ENCODE results near the gene SLC3A2. TPM values are rescaled to one million over a fixed set of nuclear protein-coding genes. Genes with fewer than 3 reads are reported as not detected.

SLC3A2 gene
- total and polyA plus RNA-seq, 2 of the 13 experiments (the other 11 are each of a cell fraction or from before 2014, with no cell fraction given) = 213 to 226 TPM

DNA sequence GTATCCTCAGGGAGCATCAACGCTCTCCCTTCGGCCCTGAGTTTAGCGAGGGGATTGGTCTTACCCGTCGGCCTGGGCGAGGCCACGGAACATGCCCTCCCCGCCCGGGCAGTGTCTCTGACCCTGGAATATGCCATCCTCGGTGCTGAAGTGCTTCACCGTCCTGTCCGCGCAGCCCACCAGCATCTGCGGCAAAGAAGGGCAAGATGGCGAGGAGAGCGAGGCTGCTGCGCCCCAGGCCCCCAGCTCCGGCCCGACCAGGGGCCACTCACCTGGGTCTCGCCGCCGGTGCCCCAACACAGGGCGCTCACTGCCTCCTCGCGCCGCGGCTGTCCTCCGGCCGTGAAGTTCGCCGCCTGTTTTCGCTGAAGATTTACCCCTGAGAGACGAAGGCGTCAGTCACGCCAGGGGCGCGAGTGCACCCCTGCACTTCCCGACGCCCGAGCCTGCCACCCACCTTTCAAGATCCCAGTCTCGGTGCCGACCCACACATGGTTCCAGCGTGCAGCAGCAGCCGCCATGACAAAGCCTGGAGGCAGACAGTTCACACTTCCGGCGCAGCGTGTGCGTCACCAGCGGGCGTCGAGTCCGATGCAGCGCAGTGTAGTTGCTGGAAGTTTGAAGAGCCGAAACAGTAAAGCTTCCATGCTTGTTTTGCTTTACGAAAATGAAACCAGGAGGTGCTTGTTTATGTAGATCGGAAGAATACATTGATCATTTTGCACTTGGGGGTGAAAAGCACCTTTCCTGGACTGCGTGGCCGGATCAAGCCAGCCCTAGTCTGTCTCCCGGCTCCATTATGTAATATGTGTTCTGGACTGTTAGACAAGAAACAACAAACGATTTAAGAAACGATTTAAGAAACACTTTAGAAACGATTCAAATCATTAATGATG lies 41.4 kb upstream of the SLC3A2 start, which contains the start of gene WDR74 (continued):
- TF ChIP-seq, protein P1, sequence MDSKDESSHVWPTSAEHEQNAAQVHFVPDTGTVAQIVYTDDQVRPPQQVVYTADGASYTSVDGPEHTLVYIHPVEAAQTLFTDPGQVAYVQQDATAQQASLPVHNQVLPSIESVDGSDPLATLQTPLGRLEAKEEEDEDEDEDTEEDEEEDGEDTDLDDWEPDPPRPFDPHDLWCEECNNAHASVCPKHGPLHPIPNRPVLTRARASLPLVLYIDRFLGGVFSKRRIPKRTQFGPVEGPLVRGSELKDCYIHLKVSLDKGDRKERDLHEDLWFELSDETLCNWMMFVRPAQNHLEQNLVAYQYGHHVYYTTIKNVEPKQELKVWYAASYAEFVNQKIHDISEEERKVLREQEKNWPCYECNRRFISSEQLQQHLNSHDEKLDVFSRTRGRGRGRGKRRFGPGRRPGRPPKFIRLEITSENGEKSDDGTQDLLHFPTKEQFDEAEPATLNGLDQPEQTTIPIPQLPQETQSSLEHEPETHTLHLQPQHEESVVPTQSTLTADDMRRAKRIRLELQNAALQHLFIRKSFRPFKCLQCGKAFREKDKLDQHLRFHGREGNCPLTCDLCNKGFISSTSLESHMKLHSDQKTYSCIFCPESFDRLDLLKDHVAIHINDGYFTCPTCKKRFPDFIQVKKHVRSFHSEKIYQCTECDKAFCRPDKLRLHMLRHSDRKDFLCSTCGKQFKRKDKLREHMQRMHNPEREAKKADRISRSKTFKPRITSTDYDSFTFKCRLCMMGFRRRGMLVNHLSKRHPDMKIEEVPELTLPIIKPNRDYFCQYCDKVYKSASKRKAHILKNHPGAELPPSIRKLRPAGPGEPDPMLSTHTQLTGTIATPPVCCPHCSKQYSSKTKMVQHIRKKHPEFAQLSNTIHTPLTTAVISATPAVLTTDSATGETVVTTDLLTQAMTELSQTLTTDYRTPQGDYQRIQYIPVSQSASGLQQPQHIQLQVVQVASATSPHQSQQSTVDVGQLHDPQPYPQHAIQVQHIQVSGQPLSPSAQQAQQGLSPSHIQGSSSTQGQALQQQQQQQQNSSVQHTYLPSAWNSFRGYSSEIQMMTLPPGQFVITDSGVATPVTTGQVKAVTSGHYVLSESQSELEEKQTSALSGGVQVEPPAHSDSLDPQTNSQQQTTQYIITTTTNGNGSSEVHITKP (CRISPR knock-in tag; IDR thresholded peaks at IDR 0.05; ENCODE audit: low read depth) = no peak
- TF ChIP-seq GLI4 (CRISPR knock-in tag; IDR thresholded peaks at IDR 0.05; ENCODE audit: borderline replicate concordance) (no peak), MAFG (CRISPR knock-in tag; IDR thresholded peaks at IDR 0.05) (no peak), ZEB1 (IDR thresholded peaks at IDR 0.05; ENCODE audit: insufficient replicate concordance, low read depth) (peak; percentile 59), ZNF446 (CRISPR knock-in tag; IDR thresholded peaks at IDR 0.05) (no peak), LCORL (IDR thresholded peaks at IDR 0.05) (no peak), LCORL (CRISPR knock-in tag; IDR thresholded peaks at IDR 0.05) (peak; percentile 67; the same call in 1 of the 2 replicates), ARNTL (CRISPR knock-in tag; IDR thresholded peaks at IDR 0.05) (no peak), ZFYVE20 (CRISPR knock-in tag; IDR thresholded peaks at IDR 0.05; ENCODE audit: borderline replicate concordance, low read depth) (no peak), ZNF644 (CRISPR knock-in tag; IDR thresholded peaks at IDR 0.05; ENCODE audit: low read depth) (no peak), ZNF296 (CRISPR knock-in tag; conservative IDR thresholded peaks at IDR 0.05) (0 out of 2 replicates have a peak, but pooled peaks have one; percentile 22), SIN3A (IDR thresholded peaks at IDR 0.05; ENCODE audit: borderline replicate concordance, low read depth, low read length) (peak; percentile 96), KMT2A (CRISPR knock-in tag; IDR thresholded peaks at IDR 0.05) (peak; percentile 96), ZFP1 (CRISPR knock-in tag; IDR thresholded peaks at IDR 0.05) (no peak; the same call in 1 of the 2 replicates), BHLHE40 (IDR thresholded peaks at IDR 0.05; ENCODE audit: low read length) (no peak), CCAR2 (optimal IDR thresholded peaks at IDR 0.05; ENCODE audit: low read depth, low read length) (no peak), ZNF563 (CRISPR knock-in tag; IDR thresholded peaks at IDR 0.05) (no peak), ARHGAP35 (CRISPR knock-in tag; IDR thresholded peaks at IDR 0.05; ENCODE audit: borderline replicate concordance) (peak; percentile 82), ZNF180 (CRISPR knock-in tag; IDR thresholded peaks at IDR 0.05; ENCODE audit: borderline replicate concordance, low read depth) (no peak), ZNF30 (CRISPR knock-in tag; IDR thresholded peaks at IDR 0.05) (no peak)
- TF ChIP-seq, protein P2, sequence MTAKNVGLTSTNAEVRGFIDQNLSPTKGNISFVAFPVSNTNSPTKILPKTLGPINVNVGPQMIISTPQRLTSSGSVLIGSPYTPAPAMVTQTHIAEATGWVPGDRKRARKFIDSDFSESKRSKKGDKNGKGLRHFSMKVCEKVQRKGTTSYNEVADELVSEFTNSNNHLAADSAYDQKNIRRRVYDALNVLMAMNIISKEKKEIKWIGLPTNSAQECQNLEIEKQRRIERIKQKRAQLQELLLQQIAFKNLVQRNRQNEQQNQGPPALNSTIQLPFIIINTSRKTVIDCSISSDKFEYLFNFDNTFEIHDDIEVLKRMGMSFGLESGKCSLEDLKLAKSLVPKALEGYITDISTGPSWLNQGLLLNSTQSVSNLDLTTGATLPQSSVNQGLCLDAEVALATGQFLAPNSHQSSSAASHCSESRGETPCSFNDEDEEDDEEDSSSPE (CRISPR knock-in tag; IDR thresholded peaks at IDR 0.05) = peak; percentile 61; the same call in 1 of the 2 replicates
- TF ChIP-seq, protein P3, sequence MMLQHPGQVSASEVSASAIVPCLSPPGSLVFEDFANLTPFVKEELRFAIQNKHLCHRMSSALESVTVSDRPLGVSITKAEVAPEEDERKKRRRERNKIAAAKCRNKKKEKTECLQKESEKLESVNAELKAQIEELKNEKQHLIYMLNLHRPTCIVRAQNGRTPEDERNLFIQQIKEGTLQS (CRISPR knock-in tag; IDR thresholded peaks at IDR 0.05) = peak; percentile 40; the same call in 1 of the 2 replicates
- TF ChIP-seq, protein P4, sequence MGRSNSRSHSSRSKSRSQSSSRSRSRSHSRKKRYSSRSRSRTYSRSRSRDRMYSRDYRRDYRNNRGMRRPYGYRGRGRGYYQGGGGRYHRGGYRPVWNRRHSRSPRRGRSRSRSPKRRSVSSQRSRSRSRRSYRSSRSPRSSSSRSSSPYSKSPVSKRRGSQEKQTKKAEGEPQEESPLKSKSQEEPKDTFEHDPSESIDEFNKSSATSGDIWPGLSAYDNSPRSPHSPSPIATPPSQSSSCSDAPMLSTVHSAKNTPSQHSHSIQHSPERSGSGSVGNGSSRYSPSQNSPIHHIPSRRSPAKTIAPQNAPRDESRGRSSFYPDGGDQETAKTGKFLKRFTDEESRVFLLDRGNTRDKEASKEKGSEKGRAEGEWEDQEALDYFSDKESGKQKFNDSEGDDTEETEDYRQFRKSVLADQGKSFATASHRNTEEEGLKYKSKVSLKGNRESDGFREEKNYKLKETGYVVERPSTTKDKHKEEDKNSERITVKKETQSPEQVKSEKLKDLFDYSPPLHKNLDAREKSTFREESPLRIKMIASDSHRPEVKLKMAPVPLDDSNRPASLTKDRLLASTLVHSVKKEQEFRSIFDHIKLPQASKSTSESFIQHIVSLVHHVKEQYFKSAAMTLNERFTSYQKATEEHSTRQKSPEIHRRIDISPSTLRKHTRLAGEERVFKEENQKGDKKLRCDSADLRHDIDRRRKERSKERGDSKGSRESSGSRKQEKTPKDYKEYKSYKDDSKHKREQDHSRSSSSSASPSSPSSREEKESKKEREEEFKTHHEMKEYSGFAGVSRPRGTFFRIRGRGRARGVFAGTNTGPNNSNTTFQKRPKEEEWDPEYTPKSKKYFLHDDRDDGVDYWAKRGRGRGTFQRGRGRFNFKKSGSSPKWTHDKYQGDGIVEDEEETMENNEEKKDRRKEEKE (IDR thresholded peaks at IDR 0.05) = no peak
